Forelimb muscle (tissue), 1 donor: ENCODE data around the gene PAPOLB. TPM values are rescaled to one million over a fixed set of nuclear protein-coding genes. Genes with fewer than 3 reads are reported as not detected.

Source experiments
- DNase-seq: peaks from one replicate; pipeline ENCODE4 v3.0.0-alpha.2; 2013; ENCODE audit warnings: low read depth
- polyA plus RNA-seq: library from polyadenylated mRNA; unstranded; fragments of 120-200 nt; gene quantifications from one replicate; pipeline ENCODE4 v1.2.1, GENCODE V29; 2013; ENCODE audit not compliant: insufficient read length

The PAPOLB gene
- polyA plus RNA-seq, 1 donor, result 0.05 TPM

GRCh38 chr7:4824120-4824775 lies 37.6 kb downstream of the PAPOLB start:
- DNase-seq, result no peak

- DNase-seq, result no peak
Measured at GRCh38 chr7:4823441-4824119, 38.2 kb downstream of the PAPOLB start.

GRCh38 chr7:4822677-4823076 lies 39.2 kb downstream of the PAPOLB start:
- no peak for DNase-seq

- DNase-seq, result no peak
Measured at GRCh38 chr7:4820967-4821471, 40.8 kb downstream of the PAPOLB start.

- DNase-seq, result no peak
Measured at GRCh38 chr7:4820405-4820966, 41.3 kb downstream of the PAPOLB start.

- no peak for DNase-seq
Measured at GRCh38 chr7:4819560-4820404, 42.0 kb downstream of the PAPOLB start.

GRCh38 chr7:4818000-4818794 lies 43.6 kb downstream of the PAPOLB start:
- DNase-seq, result no peak

- DNase-seq, result no peak
Measured at GRCh38 chr7:4817178-4817901, 44.5 kb downstream of the PAPOLB start.

- DNase-seq, result no peak
Measured at GRCh38 chr7:4816419-4817080, 45.3 kb downstream of the PAPOLB start.

- no peak for DNase-seq
Measured at GRCh38 chr7:4815609-4816418, 46.0 kb downstream of the PAPOLB start.

- DNase-seq, result no peak
Measured at GRCh38 chr7:4815121-4815520, 46.7 kb downstream of the PAPOLB start.

GRCh38 chr7:4814433-4814832 lies 47.4 kb downstream of the PAPOLB start:
- DNase-seq, result no peak

- no peak for DNase-seq
Measured at GRCh38 chr7:4809666-4810065, 52.2 kb downstream of the PAPOLB start.

GRCh38 chr7:4809091-4809591 lies 52.7 kb downstream of the PAPOLB start:
- no peak for DNase-seq

GRCh38 chr7:4808565-4808964 lies 53.3 kb downstream of the PAPOLB start:
- DNase-seq, result no peak

- no peak for DNase-seq
Measured at GRCh38 chr7:4808026-4808425, 53.8 kb downstream of the PAPOLB start.
